DOHH2 (cell line): Measurements from ENCODE around the gene LILRA2.

Experiments
- H3F3A ChIP-seq: fragments of 200-600 bp; sonication (generic), shearing (Covaris generic); 2 replicates; pipeline ENCODE4 v1.6.0; 2016; ENCODE audit warnings: antibody characterized with exemption, mild to moderate bottlenecking; ENCODE audit not compliant: control insufficient read depth, insufficient read depth
- H3K27ac ChIP-seq: fragments of 200-600 bp; sonication (generic); 2 replicates; pipeline ENCODE4 v1.5.1; 2014; ENCODE audit warnings: low read depth, mild to moderate bottlenecking, low read length, moderate library complexity
- H3K27me3 ChIP-seq: fragments of 200-600 bp; sonication (generic); 2 replicates; pipeline ENCODE4 v1.6.1; 2014; ENCODE audit warnings: mild to moderate bottlenecking, low read length, mixed read lengths; ENCODE audit not compliant: control insufficient read depth
- H3K36me3 ChIP-seq: fragments of 200-600 bp; sonication (generic); 2 replicates; pipeline ENCODE4 v1.6.1; 2014; ENCODE audit warnings: mild to moderate bottlenecking, low read length, moderate library complexity, mixed read lengths; ENCODE audit not compliant: control insufficient read depth
- H3K4me1 ChIP-seq: fragments of 200-600 bp; sonication (generic); 2 replicates; pipeline ENCODE4 v1.6.1; 2014; ENCODE audit warnings: mild to moderate bottlenecking, low read length, mixed read lengths; ENCODE audit not compliant: control insufficient read depth
- H3K4me2 ChIP-seq: fragments of 200-600 bp; sonication (generic); 2 replicates; pipeline ENCODE4 v1.6.0; 2014; ENCODE audit warnings: mild to moderate bottlenecking, low read length, moderate library complexity
- H3K4me3 ChIP-seq: fragments of 200-600 bp; sonication (generic); 2 replicates; pipeline ENCODE4 v1.5.1; 2014; ENCODE audit warnings: mild to moderate bottlenecking, low read length, mixed read lengths
- H3K79me2 ChIP-seq: fragments of 200-600 bp; sonication (generic); 2 replicates; pipeline ENCODE4 v1.6.1; 2014; ENCODE audit warnings: mild to moderate bottlenecking, low read length, mixed read lengths; ENCODE audit not compliant: control insufficient read depth
- H3K9me2 ChIP-seq: fragments of 200-600 bp; sonication (generic); replicated peaks from 2 replicates; pipeline ENCODE4 v1.6.1; 2014; ENCODE audit warnings: mild to moderate bottlenecking, low read length, mixed read lengths; ENCODE audit not compliant: control insufficient read depth
- H3K9me3 ChIP-seq: fragments of 200-600 bp; sonication (generic); 2 replicates; pipeline ENCODE4 v1.6.1; 2014; ENCODE audit warnings: antibody characterized with exemption, low read length, mixed read lengths; ENCODE audit not compliant: control insufficient read depth, insufficient read depth
- H4K20me1 ChIP-seq: fragments of 200-600 bp; sonication (generic); 2 replicates; pipeline ENCODE4 v1.6.0; 2014; ENCODE audit warnings: low read depth, mild to moderate bottlenecking, antibody characterized with exemption, low read length, moderate library complexity; ENCODE audit not compliant: control insufficient read depth, insufficient read depth
- EZH2phosphoT487 ChIP-seq: fragments of 200-600 bp; sonication (generic); IDR thresholded peaks from 2 replicates; pipeline ENCODE4 v1.6.1; 2017; ENCODE audit warnings: borderline replicate concordance, mild to moderate bottlenecking, antibody characterized with exemption, low read length, moderate library complexity, mixed read lengths
- TF ChIP-seq, protein P1 (sequence below): fragments of 200-600 bp; sonication (generic); IDR thresholded peaks from one replicate; pipeline ENCODE4 v1.5.1; 2014; ENCODE audit warnings: antibody characterized with exemption, mild to moderate bottlenecking, low read depth, low read length; ENCODE audit not compliant: poor library complexity, severe bottlenecking

Gene LILRA2

DNA sequence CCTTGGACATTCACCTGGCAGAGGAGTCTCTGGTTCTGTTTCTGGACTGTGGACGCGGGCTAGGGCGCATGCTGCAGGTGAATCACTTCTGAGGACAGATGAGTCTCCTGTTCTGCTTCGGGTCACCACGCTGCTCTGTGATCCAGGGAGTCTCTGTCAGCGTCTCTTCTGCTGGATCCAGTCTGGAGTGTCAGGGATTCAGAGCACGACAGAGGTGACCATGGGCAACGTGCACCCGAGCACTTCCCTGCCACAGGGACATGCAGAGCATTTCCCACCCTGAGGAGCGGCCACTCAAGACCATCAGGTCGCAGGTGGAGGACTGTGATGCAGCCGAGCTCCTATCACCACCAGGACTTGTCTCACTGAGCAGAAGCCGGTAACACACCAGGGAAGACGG lies 24.4 kb upstream of the LILRA2 start:
- Histone ChIP-seq H4K20me1 (no peaks in the 10 kb centered on the region), H3K79me2 (no peaks in the 10 kb centered on the region), H3K9me3 (no peaks in the 10 kb centered on the region), H3K27ac (no peak overlapping the region), H3K36me3 (no peaks in the 10 kb centered on the region), H3K4me3 (no peak overlapping the region), H3K4me1 (peaks cover 22% of the 10 kb centered on the region), H3K9me2 (no peaks in the 10 kb centered on the region), H3F3A (0 out of 2 replicates have a peak, but pooled peaks cover 3% of the 10 kb centered on the region), H3K4me2 (no peak overlapping the region), H3K27me3 (peaks cover 4% of the 10 kb centered on the region; the same call in 1 of the 2 replicates)
- TF ChIP-seq EZH2phosphoT487: no peak
- TF ChIP-seq, protein P1, sequence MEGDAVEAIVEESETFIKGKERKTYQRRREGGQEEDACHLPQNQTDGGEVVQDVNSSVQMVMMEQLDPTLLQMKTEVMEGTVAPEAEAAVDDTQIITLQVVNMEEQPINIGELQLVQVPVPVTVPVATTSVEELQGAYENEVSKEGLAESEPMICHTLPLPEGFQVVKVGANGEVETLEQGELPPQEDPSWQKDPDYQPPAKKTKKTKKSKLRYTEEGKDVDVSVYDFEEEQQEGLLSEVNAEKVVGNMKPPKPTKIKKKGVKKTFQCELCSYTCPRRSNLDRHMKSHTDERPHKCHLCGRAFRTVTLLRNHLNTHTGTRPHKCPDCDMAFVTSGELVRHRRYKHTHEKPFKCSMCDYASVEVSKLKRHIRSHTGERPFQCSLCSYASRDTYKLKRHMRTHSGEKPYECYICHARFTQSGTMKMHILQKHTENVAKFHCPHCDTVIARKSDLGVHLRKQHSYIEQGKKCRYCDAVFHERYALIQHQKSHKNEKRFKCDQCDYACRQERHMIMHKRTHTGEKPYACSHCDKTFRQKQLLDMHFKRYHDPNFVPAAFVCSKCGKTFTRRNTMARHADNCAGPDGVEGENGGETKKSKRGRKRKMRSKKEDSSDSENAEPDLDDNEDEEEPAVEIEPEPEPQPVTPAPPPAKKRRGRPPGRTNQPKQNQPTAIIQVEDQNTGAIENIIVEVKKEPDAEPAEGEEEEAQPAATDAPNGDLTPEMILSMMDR: no peak

DNA sequence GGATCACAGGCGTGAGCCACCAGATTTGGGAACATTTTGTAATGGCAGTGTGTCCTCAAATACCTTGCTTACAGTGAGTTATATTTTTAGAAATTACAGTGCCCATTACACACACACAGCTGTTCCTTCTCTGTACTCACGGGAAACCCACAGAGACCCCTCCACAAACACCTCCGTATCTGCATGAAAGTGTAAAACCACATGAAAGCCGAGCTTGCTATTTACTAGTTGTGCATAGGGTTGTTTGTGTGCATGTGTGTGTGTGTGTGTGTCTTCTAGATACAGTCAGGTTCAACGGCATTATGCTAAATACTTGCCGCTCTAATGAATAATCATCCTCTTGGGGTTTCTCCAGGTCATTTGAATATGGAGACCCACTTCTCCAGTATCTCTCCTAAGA lies 22.3 kb upstream of the LILRA2 start:
- H3K27me3 ChIP-seq: peaks cover 4% of the 10 kb centered on the region

DNA sequence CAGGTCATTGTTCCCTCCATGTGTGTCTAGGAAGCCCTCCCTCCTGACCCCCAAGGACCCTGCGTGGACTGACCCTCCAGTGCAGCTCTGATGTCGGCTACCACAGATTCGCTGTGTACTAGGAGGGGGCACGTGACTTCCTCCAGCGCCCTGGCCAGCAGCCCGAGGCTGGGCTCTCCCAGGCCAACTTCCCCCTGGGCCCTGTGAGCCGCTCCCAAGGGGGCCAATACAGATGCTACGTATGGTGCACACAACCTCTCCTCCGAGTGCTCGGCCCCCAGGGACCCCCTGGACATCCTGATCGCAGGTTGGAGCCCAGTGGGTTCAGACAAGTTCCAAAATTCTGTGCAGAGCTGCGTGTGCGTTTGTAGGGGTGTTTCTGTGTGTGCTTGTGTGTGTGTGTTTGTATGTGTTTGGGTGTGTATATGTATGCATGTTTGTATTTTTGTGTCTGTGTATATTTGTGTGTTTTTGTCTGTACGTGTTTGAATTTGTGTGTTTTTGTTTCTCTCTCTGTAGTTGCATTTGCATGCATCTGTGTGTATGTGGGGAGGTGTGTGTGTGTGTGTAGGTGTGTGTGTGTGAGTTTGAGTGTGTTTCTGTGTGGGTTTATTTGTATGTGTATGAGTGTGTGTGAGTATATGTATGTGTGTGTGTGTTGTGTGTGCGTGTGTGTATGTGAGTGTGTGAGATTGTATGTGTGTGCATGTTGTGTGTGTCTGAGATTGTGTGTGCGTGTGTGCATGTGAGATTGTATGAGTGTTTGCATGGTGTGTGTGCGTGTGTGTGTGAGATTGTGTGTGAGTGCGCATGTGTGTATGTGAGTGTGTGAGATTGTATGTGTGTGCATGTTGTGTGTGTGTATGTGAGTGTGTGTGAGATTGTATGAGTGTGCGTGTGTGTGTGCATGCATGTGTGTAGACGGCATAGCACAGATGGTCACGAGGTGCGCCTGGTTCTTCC lies 21.4 kb upstream of the LILRA2 start:
- Histone ChIP-seq H3K4me3 (peak overlapping the region; percentile 66), H3K27ac (peak overlapping the region; percentile 65), H3F3A (0 out of 2 replicates have a peak, but pooled peaks cover 3% of the 10 kb centered on the region), H4K20me1 (no peaks in the 10 kb centered on the region), H3K4me1 (peaks cover 22% of the 10 kb centered on the region), H3K27me3 (peaks cover 7% of the 10 kb centered on the region), H3K9me3 (no peaks in the 10 kb centered on the region), H3K36me3 (no peaks in the 10 kb centered on the region), H3K4me2 (peak overlapping the region; percentile 75), H3K79me2 (no peaks in the 10 kb centered on the region), H3K9me2 (no peaks in the 10 kb centered on the region)
- no peak for TF ChIP-seq EZH2phosphoT487
- TF ChIP-seq, protein P1: no peak

More for the DNA sequence above, 22.3 kb upstream of the LILRA2 start:
- H3K9me3 ChIP-seq: no peaks in the 10 kb centered on the region
- TF ChIP-seq, protein P1: no peak
- no peak for TF ChIP-seq EZH2phosphoT487
- peak overlapping the region; percentile 65 for H3K27ac ChIP-seq
- H3K4me2 ChIP-seq: peak overlapping the region; percentile 75
- no peaks in the 10 kb centered on the region for H3K79me2 ChIP-seq
- H3K9me2 ChIP-seq: no peaks in the 10 kb centered on the region
- no peaks in the 10 kb centered on the region for H4K20me1 ChIP-seq
- 0 out of 2 replicates have a peak, but pooled peaks cover 3% of the 10 kb centered on the region for H3F3A ChIP-seq
- peaks cover 22% of the 10 kb centered on the region for H3K4me1 ChIP-seq
- no peaks in the 10 kb centered on the region for H3K36me3 ChIP-seq
- peak overlapping the region; percentile 66 for H3K4me3 ChIP-seq
